Activated CD8-positive, alpha-beta T cell treated with anti-CD3 and anti-CD28 coated beads for 36 hours (primary cell): Measurements from ENCODE around the gene PCSK9. TPM values are rescaled to one million over a fixed set of nuclear protein-coding genes. Genes with fewer than 3 reads are reported as not detected.
A peak's percentile ranks its signal among the peaks of the same experiment; 100 is the strongest.

ENCODE experiments used
- ATAC-seq: fragments of 200-7000 bp; cut with Tn5 transposase; one replicate; pipeline ENCODE4 v1.10.0; 2021; ENCODE audit warnings: mild to moderate bottlenecking, moderate library complexity
- CTCF ChIA-PET: fragments of 350-600 bp; sonication (Branson Sonifier 250); formaldehyde crosslinking; loops from one replicate; lab custom pipeline; 2021; ENCODE audit warnings: antibody characterized with exemption; lab: Charles Lee
- POLR2A ChIA-PET: fragments of 350-600 bp; sonication (Branson Sonifier 250); formaldehyde crosslinking; loops from one replicate; lab custom pipeline; 2021; ENCODE audit warnings: antibody characterized with exemption; lab: Charles Lee
- DNase-seq: peaks from one replicate; pipeline ENCODE4 v3.0.0-alpha.2; 2020
- H3K27ac Mint-ChIP-seq: one replicate; pipeline ENCODE4 v1.8.0; 2021; ENCODE audit warnings: mild to moderate bottlenecking, mixed read lengths
- H3K27me3 Mint-ChIP-seq: one replicate; pipeline ENCODE4 v1.8.0; 2021; ENCODE audit warnings: mixed read lengths
- H3K36me3 Mint-ChIP-seq: one replicate; pipeline ENCODE4 v1.8.0; 2021; ENCODE audit warnings: low read depth, mixed read lengths
- H3K4me1 Mint-ChIP-seq: one replicate; pipeline ENCODE4 v1.8.0; 2021; ENCODE audit warnings: low read depth, mixed read lengths
- H3K4me3 Mint-ChIP-seq: one replicate; pipeline ENCODE4 v1.8.0; 2021; ENCODE audit warnings: mild to moderate bottlenecking, moderate library complexity, mixed read lengths
- H3K9me3 Mint-ChIP-seq: one replicate; pipeline ENCODE4 v1.8.0; 2021; ENCODE audit warnings: mixed read lengths
- CTCF ChIP-seq: fragments of 200-600 bp; IDR thresholded peaks from one replicate; pipeline ENCODE4 v1.8.0; 2022; ENCODE audit warnings: antibody characterized with exemption, mild to moderate bottlenecking
- intact Hi-C: fragments of 100-400 bp; cut with micrococcal nuclease; formaldehyde crosslinking; loops from one replicate; pipeline ENCODE4 v1.10.0; 2022
- total RNA-seq, 2 experiments: library from RNA; stranded (reverse); gene quantifications; one replicate each; pipeline ENCODE4 v1.2.3, GENCODE V29; 2021

Gene PCSK9
- total RNA-seq, 2 experiments from 2014 or later, result not detected

GRCh38 chr1:55059302-55060132, 20.2 kb downstream of the PCSK9 start:
- Mint-ChIP-seq H3K27ac (no peak overlapping the region), H3K27me3 (no peaks in the 10 kb centered on the region), H3K36me3 (no peaks in the 10 kb centered on the region), H3K4me1 (peaks cover 5% of the 10 kb centered on the region), H3K9me3 (no peaks in the 10 kb centered on the region), H3K4me3 (no peak overlapping the region)
- no peak for DNase-seq
- no peak for ATAC-seq
- ChIA-PET CTCF (interaction anchor here (1.0 to 2.0 kb wide), 2 partner anchors 12 to 37 kb away, joined by 3 to 7 read pairs; no protein-coding TSS in a partner anchor), POLR2A (interaction anchor here (1.1 kb wide), 1 partner anchor 9 kb away, joined by 3 read pairs; no protein-coding TSS in a partner anchor)
- intact Hi-C loops, result no loop called here
- no peak for TF ChIP-seq CTCF

- DNase-seq (peak; percentile 56), ATAC-seq (peak; percentile 92)
- intact Hi-C loops, result no loop called here
- ChIA-PET CTCF (interaction anchor here (2.0 to 2.1 kb wide), 2 partner anchors 38 to 110 kb away, joined by 6 to 7 read pairs; no protein-coding TSS in a partner anchor), POLR2A (no interaction called here)
- H3K27me3 Mint-ChIP-seq, result no peaks in the 10 kb centered on the region
- no peak for TF ChIP-seq CTCF
- H3K4me1 Mint-ChIP-seq, result peaks cover 5% of the 10 kb centered on the region
- no peaks in the 10 kb centered on the region for H3K36me3 Mint-ChIP-seq
- H3K27ac Mint-ChIP-seq, result peak overlapping the region; percentile 14
- no peak overlapping the region for H3K4me3 Mint-ChIP-seq
- H3K9me3 Mint-ChIP-seq, result no peaks in the 10 kb centered on the region
These were observed 21.0 kb downstream of the PCSK9 start for GRCh38 chr1:55060133-55060999.

- Mint-ChIP-seq H3K4me3 (no peak overlapping the region), H3K27me3 (no peaks in the 10 kb centered on the region), H3K36me3 (no peaks in the 10 kb centered on the region), H3K4me1 (peaks cover 5% of the 10 kb centered on the region), H3K27ac (no peak overlapping the region), H3K9me3 (no peaks in the 10 kb centered on the region)
- ATAC-seq (no peak), DNase-seq (no peak)
- no peak for TF ChIP-seq CTCF
- POLR2A ChIA-PET, result no interaction called here
- intact Hi-C loops, result no loop called here
- CTCF ChIA-PET, result interaction anchor here (2.0 to 2.1 kb wide), 2 partner anchors 39 to 111 kb away, joined by 6 to 7 read pairs; no protein-coding TSS in a partner anchor
These were observed 21.8 kb downstream of the PCSK9 start for GRCh38 chr1:55061000-55061705.

GRCh38 chr1:55061706-55062321, 22.5 kb downstream of the PCSK9 start:
- Mint-ChIP-seq H3K27ac (no peak overlapping the region), H3K27me3 (no peaks in the 10 kb centered on the region), H3K36me3 (peaks cover 6% of the 10 kb centered on the region), H3K4me3 (no peak overlapping the region), H3K9me3 (no peaks in the 10 kb centered on the region), H3K4me1 (peaks cover 5% of the 10 kb centered on the region)
- no peak for TF ChIP-seq CTCF
- DNase-seq (no peak), ATAC-seq (no peak)
- ChIA-PET POLR2A (no interaction called here), CTCF (interaction anchor here (2.1 kb wide), 1 partner anchor 112 kb away, joined by 6 read pairs; no protein-coding TSS in a partner anchor)
- intact Hi-C loops, result no loop called here
